GM12865 (cell line): ENCODE measurements around the gene PRRX1.

ENCODE experiments used
- DNase-seq: peaks from one replicate; pipeline ENCODE4 v3.0.0; 2010; ENCODE audit warnings: low read depth
- H3K4me3 ChIP-seq: 2 replicates; pipeline ENCODE4 v1.5.1; 2011; ENCODE audit warnings: mild to moderate bottlenecking, low read depth, low read length, control low read depth
- CTCF ChIP-seq: IDR thresholded peaks from 2 replicates; pipeline ENCODE4 v1.5.1; 2011; ENCODE audit warnings: low read length, control low read depth, low read depth, inconsistent platforms; ENCODE audit not compliant: insufficient read depth; ENCODE audit errors: missing control alignments

The PRRX1 gene

GRCh38 chr1:170703591-170703990, 39.7 kb downstream of the PRRX1 start:
- no peak for DNase-seq
- no peak for TF ChIP-seq CTCF

DNA sequence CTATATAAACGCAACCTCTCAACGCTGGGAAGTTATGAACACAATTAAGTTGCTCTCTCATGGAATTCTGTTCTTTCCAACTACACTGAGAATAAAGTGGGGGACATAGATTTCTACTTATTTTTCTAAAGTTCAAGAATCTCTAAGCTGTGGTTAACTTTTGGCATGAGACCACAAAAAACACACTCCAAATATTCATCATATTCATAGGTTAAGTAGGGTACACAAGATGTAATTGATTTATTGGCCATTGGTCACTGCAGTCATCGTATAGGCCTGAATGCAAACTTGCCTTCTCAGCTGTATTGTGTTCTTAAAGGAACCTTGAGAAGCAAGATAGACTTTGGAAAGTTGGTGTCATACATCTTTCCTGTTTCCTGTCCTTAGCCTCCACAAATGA, 40.3 kb downstream of the PRRX1 start:
- no peak overlapping the region for H3K4me3 ChIP-seq
- TF ChIP-seq CTCF: no peak
- DNase-seq: no peak

More at GRCh38 chr1:170703591-170703990, 39.7 kb downstream of the PRRX1 start:
- H3K4me3 ChIP-seq: no peak overlapping the region

DNA sequence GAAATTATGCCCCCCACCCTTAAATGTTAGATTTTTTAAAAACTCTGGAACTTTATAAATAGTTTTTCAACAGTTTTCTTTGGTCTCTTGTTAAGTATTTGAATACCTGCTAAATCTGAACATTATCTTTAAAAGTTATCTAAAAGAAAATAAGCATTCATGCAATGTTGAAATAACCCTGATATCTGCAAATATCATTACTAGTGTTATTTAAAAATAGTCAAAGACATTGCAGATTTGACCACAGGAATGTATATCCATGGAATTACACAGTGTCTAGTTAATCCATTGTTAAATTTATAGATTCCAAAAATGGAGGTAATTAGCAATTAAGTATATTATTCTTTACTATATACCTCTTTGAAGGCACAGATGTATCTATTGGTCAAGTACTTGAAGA, 42.0 kb downstream of the PRRX1 start:
- H3K4me3 ChIP-seq: no peak overlapping the region
- no peak for DNase-seq
- no peak for TF ChIP-seq CTCF

GRCh38 chr1:170707117-170707516, 43.2 kb downstream of the PRRX1 start:
- no peak overlapping the region for H3K4me3 ChIP-seq
- DNase-seq: no peak
- no peak for TF ChIP-seq CTCF

DNA sequence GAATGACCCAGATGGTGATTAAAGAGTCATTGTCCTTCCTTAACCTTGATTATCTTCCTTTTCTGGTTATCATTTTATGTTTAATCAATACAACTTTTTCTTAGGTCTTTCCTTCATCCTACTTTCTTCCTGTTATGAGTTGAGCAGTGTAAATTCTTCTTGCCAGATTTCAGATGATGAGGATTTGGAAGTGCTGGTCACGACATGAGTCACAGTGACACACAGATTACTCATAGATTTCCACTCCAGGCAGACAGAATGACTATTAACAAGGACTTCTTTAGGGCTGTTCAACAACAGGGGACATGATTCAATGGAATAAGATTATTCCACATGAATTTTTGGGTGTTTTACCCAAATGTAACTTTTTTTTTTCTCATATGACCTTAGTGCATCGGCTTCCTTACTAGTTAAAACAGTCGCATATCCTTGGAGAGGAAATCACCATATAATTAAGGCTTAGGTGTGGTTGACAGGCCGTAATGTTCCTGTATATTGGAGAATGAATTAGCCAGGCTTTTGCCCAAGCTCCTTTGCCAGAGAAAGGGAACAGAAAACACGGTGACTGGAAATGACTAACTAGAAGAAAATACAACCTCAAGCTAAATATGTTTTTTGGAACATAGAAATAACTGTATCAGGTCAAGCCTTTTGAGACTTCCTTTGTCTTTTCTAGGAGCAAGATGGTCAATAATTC, 44.2 kb downstream of the PRRX1 start:
- H3K4me3 ChIP-seq: no peak overlapping the region
- no peak for DNase-seq
- TF ChIP-seq CTCF: no peak

DNA sequence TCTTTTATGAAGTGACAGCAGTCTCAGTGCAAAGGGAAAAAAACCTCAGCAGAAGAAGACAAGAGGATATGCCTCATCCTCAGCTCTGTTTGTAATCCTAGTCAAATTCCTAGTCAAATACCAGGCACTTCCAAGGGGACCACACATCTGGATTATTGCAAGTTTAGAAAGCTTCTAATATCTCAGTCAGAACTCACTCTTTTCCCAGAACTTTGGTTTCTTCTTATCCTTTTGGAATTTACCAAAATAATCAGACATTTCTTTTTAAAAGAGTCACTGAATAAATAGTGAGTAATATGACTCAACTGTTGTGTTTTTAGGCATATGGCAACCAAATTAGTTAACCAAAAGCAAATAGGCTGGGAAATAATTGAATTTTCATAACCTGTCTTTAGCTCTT, 47.8 kb downstream of the PRRX1 start:
- H3K4me3 ChIP-seq: no peak overlapping the region
- TF ChIP-seq CTCF: no peak
- no peak for DNase-seq

- H3K4me3 ChIP-seq: no peak overlapping the region
- DNase-seq: no peak
- TF ChIP-seq CTCF: no peak
Observed at GRCh38 chr1:170714163-170714562, 50.2 kb downstream of the PRRX1 start.
